Chondrocyte (in vitro differentiated cells): Measurements from ENCODE around the gene RGMA. TPM values are rescaled to one million over a fixed set of nuclear protein-coding genes. Genes with fewer than 3 reads are reported as not detected.

Experiments
- DNase-seq: peaks from one replicate; pipeline ENCODE4 v3.0.0; 2021; ENCODE audit warnings: mixed read lengths, low spot score
- H3K27ac Mint-ChIP-seq: one replicate; pipeline ENCODE4 v1.8.0; 2021; ENCODE audit warnings: mild to moderate bottlenecking, moderate library complexity, mixed read lengths; ENCODE audit not compliant: unreplicated experiment
- H3K27me3 Mint-ChIP-seq: 2 replicates; pipeline ENCODE4 v1.8.0; 2021; ENCODE audit warnings: low read depth, mixed read lengths
- H3K36me3 Mint-ChIP-seq: 2 replicates; pipeline ENCODE4 v1.8.0; 2021; ENCODE audit warnings: low read depth, mixed read lengths
- H3K4me1 Mint-ChIP-seq: 2 replicates; pipeline ENCODE4 v1.8.0; 2021; ENCODE audit warnings: low read depth, mild to moderate bottlenecking, mixed read lengths
- H3K4me3 Mint-ChIP-seq: one replicate; pipeline ENCODE4 v1.8.0; 2021; ENCODE audit warnings: mild to moderate bottlenecking, moderate library complexity, mixed read lengths; ENCODE audit not compliant: unreplicated experiment
- H3K9me3 Mint-ChIP-seq: 2 replicates; pipeline ENCODE4 v1.8.0; 2021; ENCODE audit warnings: low read depth, mixed read lengths
- CTCF ChIP-seq: fragments of 200-600 bp; sonication (generic); IDR thresholded peaks from 2 replicates; pipeline ENCODE4 v1.5.0; 2021; ENCODE audit warnings: antibody characterized with exemption, mild to moderate bottlenecking, moderate library complexity
- total RNA-seq: library from RNA; stranded (reverse); gene quantifications from 3 replicates; pipeline ENCODE4 v1.2.1, GENCODE V29; 2021

The RGMA gene
- total RNA-seq, 1 donor from 2014 or later: 13.0 TPM

DNA sequence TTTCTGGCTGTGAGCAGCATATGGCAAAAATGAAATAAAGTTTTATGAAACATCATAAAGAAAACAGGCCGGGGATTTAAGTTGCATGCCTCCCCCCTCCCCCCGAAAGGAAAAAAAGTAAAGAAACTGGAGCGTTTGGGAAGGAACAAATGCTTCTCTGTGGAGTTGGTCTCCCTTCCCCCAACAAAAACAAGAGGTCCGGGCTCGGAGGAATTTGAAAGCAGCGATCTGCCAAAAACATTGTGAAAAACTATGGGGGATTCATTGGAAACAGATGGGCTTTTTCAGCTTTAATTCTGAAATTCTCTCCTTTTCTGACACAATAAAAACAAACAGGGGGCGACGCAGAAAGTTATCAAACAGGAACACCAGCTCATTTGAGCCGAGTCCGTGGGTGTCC, 17.0 kb downstream of the RGMA start:
- Mint-ChIP-seq H3K4me1 (peaks cover 56% of the 10 kb centered on the region), H3K9me3 (no peaks in the 10 kb centered on the region), H3K27me3 (no peaks in the 10 kb centered on the region), H3K4me3 (peak overlapping the region; percentile 96), H3K36me3 (no peaks in the 10 kb centered on the region), H3K27ac (peak overlapping the region; percentile 75)
- no peak for TF ChIP-seq CTCF
- DNase-seq: no peak

DNA sequence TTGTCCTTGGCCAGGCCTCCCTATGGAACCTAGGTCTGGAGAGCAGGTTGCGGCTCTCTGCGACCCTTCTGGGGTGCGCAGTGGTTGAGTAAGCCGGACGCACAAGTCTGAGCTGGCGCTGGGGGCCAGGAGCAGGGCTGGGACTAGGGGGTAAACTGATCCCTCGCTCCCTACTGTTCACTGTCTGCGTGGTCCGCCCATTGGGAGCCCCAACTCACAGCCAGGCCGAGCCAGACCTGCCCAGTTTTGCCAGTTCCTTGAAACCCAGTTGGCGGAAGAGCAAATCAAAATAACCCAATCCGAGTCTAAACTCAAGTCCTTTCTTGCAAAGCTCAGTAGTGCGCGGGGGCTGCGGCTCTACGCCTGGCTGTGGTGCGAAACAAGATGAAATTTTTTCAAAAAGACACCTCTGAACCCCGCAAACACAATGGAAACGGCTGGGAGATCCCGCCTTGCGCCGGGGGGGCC, 17.5 kb downstream of the RGMA start:
- peaks cover 2% of the 10 kb centered on the region for H3K36me3 Mint-ChIP-seq
- no peak for TF ChIP-seq CTCF
- peak overlapping the region; percentile 75 for H3K27ac Mint-ChIP-seq
- H3K9me3 Mint-ChIP-seq: no peaks in the 10 kb centered on the region
- no peak for DNase-seq
- peak overlapping the region; percentile 96 for H3K4me3 Mint-ChIP-seq
- no peaks in the 10 kb centered on the region for H3K27me3 Mint-ChIP-seq
- peaks cover 61% of the 10 kb centered on the region for H3K4me1 Mint-ChIP-seq

DNA sequence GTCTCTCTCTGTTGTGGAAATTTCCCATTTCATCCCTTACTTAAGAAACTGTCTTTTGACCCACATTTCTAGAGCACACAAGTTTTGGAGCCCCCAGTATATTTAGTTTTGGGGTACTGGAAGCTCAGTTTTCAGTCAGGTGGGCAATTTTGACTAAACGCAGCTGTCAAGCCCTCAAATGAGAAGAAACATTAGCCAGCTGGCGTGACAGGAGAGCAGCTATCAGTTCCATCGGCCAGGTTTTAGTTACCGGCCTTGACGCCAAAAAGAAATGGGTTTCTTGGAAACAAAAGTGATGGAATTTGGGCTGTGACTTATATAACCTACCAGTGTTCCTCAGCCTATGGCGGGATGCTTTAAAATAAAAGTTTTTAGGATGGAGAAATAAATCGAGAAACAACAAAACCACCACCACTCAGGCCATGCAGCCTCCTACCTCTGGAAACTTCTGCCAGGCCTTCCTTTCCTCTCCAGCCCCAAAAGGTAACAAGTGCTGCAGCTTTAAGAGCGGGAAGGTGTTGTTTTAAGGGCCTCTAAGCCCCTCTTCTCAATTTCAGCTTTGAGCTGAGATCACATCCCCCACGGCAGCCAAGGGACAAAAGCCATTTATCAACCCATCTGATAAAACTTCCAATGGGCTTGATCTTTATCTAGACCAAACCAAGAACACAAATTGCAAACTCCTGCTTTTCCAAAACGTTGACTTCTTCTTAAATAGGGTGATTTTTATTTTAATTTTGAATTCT, 18.3 kb downstream of the RGMA start:
- H3K27ac Mint-ChIP-seq: no peak overlapping the region
- H3K4me3 Mint-ChIP-seq: peak overlapping the region; percentile 96
- no peaks in the 10 kb centered on the region for H3K9me3 Mint-ChIP-seq
- H3K4me1 Mint-ChIP-seq: peaks cover 56% of the 10 kb centered on the region
- DNase-seq: no peak
- no peak for TF ChIP-seq CTCF
- H3K36me3 Mint-ChIP-seq: peaks cover 2% of the 10 kb centered on the region
- H3K27me3 Mint-ChIP-seq: no peaks in the 10 kb centered on the region

DNA sequence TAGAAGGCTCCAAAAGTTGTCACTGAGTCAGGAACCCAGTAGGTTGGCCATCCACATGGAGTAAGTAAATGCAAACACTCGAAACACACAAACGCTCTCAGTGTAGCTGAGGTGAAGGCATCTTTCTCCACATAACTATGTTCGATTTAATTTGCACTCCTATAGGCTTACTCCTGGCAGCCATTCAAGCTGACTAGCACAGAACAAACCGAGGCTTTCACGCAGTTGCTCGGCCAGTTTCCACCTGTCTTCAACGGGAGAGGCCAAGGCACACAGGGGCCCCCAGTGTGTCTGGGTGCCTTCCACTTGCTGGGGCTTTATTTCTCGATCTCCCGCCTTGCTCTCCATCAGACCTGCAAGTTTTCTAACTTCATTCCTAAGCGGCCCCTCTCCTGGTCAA, 18.9 kb downstream of the RGMA start:
- Mint-ChIP-seq H3K9me3 (no peaks in the 10 kb centered on the region), H3K4me1 (peaks cover 56% of the 10 kb centered on the region), H3K4me3 (peak overlapping the region; percentile 96), H3K27ac (no peak overlapping the region), H3K27me3 (no peaks in the 10 kb centered on the region), H3K36me3 (peaks cover 4% of the 10 kb centered on the region)
- DNase-seq: no peak
- no peak for TF ChIP-seq CTCF

- no peak for TF ChIP-seq CTCF
- peaks cover 54% of the 10 kb centered on the region for H3K4me1 Mint-ChIP-seq
- H3K36me3 Mint-ChIP-seq: peaks cover 4% of the 10 kb centered on the region
- H3K9me3 Mint-ChIP-seq: no peaks in the 10 kb centered on the region
- no peak overlapping the region for H3K27ac Mint-ChIP-seq
- DNase-seq: no peak
- no peaks in the 10 kb centered on the region for H3K27me3 Mint-ChIP-seq
- no peak overlapping the region for H3K4me3 Mint-ChIP-seq
Measured at GRCh38 chr15:93068581-93069199, 20.3 kb downstream of the RGMA start.
